ENCODE measurements around the gene ADAMTS2.

The ADAMTS2 gene

DNA sequence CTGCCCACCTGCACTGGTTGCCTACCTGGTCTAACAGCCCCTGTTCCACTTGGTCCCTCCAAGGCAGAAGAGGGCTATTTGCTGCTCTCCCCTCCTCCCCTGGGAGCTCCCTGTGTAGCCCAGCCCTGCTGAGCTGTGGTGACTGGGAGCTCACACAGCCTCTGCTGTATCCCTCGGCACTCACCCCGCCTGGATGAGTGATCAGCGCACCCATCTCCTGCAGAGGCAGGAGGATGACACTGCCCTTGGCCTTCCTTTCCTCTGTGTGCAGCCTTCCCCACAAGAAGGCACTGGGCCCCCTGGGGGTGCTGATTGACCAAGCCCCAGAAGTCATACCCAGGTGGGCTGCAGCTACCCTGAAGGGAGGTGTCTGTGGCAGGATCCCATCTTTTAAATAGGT is 134.2 kb downstream of the ADAMTS2 start:
- Histone ChIP-seq H4K5ac (ENCODE audit: low read length) (no peak overlapping the region), H2BK120ac (ENCODE audit: low read depth, low read length) (no peak overlapping the region), H3K79me2 (ENCODE audit: control insufficient read depth, insufficient read depth, low read length) (no peaks in the 10 kb centered on the region), H3K4me2 (ENCODE audit: low read length) (no peak overlapping the region), H3K4ac (ENCODE audit: low read depth, low read length) (no peak overlapping the region), H3K4me3 (ENCODE audit: low read length) (no peak overlapping the region), H3K4me1 (ENCODE audit: control insufficient read depth, low read depth, low read length) (no peaks in the 10 kb centered on the region), H3K23ac (ENCODE audit: low read length) (no peak overlapping the region), H3K9ac (ENCODE audit: low read length) (no peak overlapping the region), H3K27ac (ENCODE audit: low read depth, low read length) (no peak overlapping the region), H2AK5ac (ENCODE audit: low read length) (no peak overlapping the region), H4K8ac (ENCODE audit: low read depth, low read length) (no peak overlapping the region), H3K56ac (ENCODE audit: low read length) (no peak overlapping the region), H3K36me3 (ENCODE audit: control insufficient read depth, insufficient read depth, low read length) (no peaks in the 10 kb centered on the region), H2BK15ac (replicated peaks; ENCODE audit: low read depth) (no peak overlapping the region), H3K79me1 (ENCODE audit: low read length) (no peaks in the 10 kb centered on the region), H3K27me3 (ENCODE audit: insufficient read depth, low read length, poor library complexity) (no peaks in the 10 kb centered on the region), H2BK5ac (ENCODE audit: low read length) (no peak overlapping the region), H3K18ac (ENCODE audit: low read length) (no peak overlapping the region)
- no CpG with 5 or more reads among the region's 3 CpGs for WGBS (ENCODE audit: extremely low coverage, insufficient coverage, low lambda C conversion rate)
- DNase-seq = no peak

GRCh38 chr5:179210478-179210877 is 134.8 kb downstream of the ADAMTS2 start:
- Histone ChIP-seq H3K79me2 (ENCODE audit: control insufficient read depth, insufficient read depth, low read length) (no peaks in the 10 kb centered on the region), H3K79me1 (ENCODE audit: low read length) (no peaks in the 10 kb centered on the region), H3K4ac (ENCODE audit: low read depth, low read length) (no peak overlapping the region), H3K27ac (ENCODE audit: low read depth, low read length) (no peak overlapping the region), H3K56ac (ENCODE audit: low read length) (no peak overlapping the region), H2BK15ac (replicated peaks; ENCODE audit: low read depth) (no peak overlapping the region), H4K5ac (ENCODE audit: low read length) (no peak overlapping the region), H3K18ac (ENCODE audit: low read length) (no peak overlapping the region), H2BK5ac (ENCODE audit: low read length) (no peak overlapping the region), H2AK5ac (ENCODE audit: low read length) (no peak overlapping the region), H3K27me3 (ENCODE audit: insufficient read depth, low read length, poor library complexity) (no peaks in the 10 kb centered on the region), H3K9ac (ENCODE audit: low read length) (no peak overlapping the region), H3K23ac (ENCODE audit: low read length) (no peak overlapping the region), H4K8ac (ENCODE audit: low read depth, low read length) (no peak overlapping the region), H2BK120ac (ENCODE audit: low read depth, low read length) (no peak overlapping the region), H3K36me3 (ENCODE audit: control insufficient read depth, insufficient read depth, low read length) (no peaks in the 10 kb centered on the region), H3K4me1 (ENCODE audit: control insufficient read depth, low read depth, low read length) (no peaks in the 10 kb centered on the region), H3K4me3 (ENCODE audit: low read length) (no peak overlapping the region), H3K4me2 (ENCODE audit: low read length) (no peak overlapping the region)
- WGBS (ENCODE audit: extremely low coverage, insufficient coverage, low lambda C conversion rate) = no CpG with 5 or more reads among the region's 6 CpGs
- DNase-seq = no peak

GRCh38 chr5:179209359-179210150 is 135.7 kb downstream of the ADAMTS2 start:
- Histone ChIP-seq H2BK15ac (replicated peaks; ENCODE audit: low read depth) (no peak overlapping the region), H4K8ac (ENCODE audit: low read depth, low read length) (no peak overlapping the region), H3K27ac (ENCODE audit: low read depth, low read length) (no peak overlapping the region), H3K79me2 (ENCODE audit: control insufficient read depth, insufficient read depth, low read length) (no peaks in the 10 kb centered on the region), H3K9ac (ENCODE audit: low read length) (no peak overlapping the region), H3K4me1 (ENCODE audit: control insufficient read depth, low read depth, low read length) (no peaks in the 10 kb centered on the region), H3K18ac (ENCODE audit: low read length) (no peak overlapping the region), H3K56ac (ENCODE audit: low read length) (no peak overlapping the region), H3K27me3 (ENCODE audit: insufficient read depth, low read length, poor library complexity) (no peaks in the 10 kb centered on the region), H3K36me3 (ENCODE audit: control insufficient read depth, insufficient read depth, low read length) (no peaks in the 10 kb centered on the region), H4K5ac (ENCODE audit: low read length) (no peak overlapping the region), H3K79me1 (ENCODE audit: low read length) (no peaks in the 10 kb centered on the region), H2BK120ac (ENCODE audit: low read depth, low read length) (no peak overlapping the region), H2AK5ac (ENCODE audit: low read length) (no peak overlapping the region), H3K4ac (ENCODE audit: low read depth, low read length) (no peak overlapping the region), H3K4me2 (ENCODE audit: low read length) (no peak overlapping the region), H2BK5ac (ENCODE audit: low read length) (no peak overlapping the region), H3K4me3 (ENCODE audit: low read length) (no peak overlapping the region), H3K23ac (ENCODE audit: low read length) (no peak overlapping the region)
- no peak for DNase-seq
- no CpG with 5 or more reads among the region's 20 CpGs for WGBS (ENCODE audit: extremely low coverage, insufficient coverage, low lambda C conversion rate)

DNA sequence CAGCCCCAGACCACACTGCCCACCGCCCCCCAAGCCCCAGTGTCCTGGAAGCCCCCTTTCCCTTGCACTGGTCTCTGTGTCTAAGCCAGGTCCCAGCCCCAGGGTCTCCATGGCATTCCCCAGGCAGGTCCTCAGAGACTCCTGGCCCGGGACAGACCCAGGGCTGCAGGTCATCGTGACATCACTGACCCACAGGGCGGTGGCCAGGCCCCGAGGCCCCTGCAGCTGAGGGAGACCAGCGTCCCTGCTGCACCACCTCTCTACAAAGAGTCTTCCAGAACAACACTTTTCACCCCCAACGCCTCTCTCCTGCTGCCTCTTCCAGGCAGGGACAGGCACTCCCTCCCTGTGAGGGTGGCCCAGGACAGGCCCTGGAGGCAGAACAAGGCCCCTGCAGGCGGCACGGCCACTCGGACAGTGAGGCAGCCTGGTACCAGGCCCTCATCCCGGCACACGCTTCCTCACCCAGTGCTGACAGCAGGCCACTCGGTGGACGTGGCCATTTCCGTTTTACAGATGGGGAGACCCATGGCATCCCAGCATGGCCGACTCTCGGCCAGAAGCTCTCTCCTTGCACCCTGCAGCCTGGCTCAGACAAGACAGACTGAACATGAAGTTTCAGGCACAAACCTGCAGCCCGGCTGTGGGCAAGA is 136.4 kb downstream of the ADAMTS2 start:
- Histone ChIP-seq H3K9ac (ENCODE audit: low read length) (no peak overlapping the region), H3K4ac (ENCODE audit: low read depth, low read length) (no peak overlapping the region), H2BK15ac (replicated peaks; ENCODE audit: low read depth) (no peak overlapping the region), H3K79me2 (ENCODE audit: control insufficient read depth, insufficient read depth, low read length) (no peaks in the 10 kb centered on the region), H3K4me3 (ENCODE audit: low read length) (no peak overlapping the region), H3K4me1 (ENCODE audit: control insufficient read depth, low read depth, low read length) (no peaks in the 10 kb centered on the region), H3K27ac (ENCODE audit: low read depth, low read length) (no peak overlapping the region), H4K8ac (ENCODE audit: low read depth, low read length) (no peak overlapping the region), H3K23ac (ENCODE audit: low read length) (no peak overlapping the region), H3K56ac (ENCODE audit: low read length) (no peak overlapping the region), H3K27me3 (ENCODE audit: insufficient read depth, low read length, poor library complexity) (no peaks in the 10 kb centered on the region), H3K36me3 (ENCODE audit: control insufficient read depth, insufficient read depth, low read length) (no peaks in the 10 kb centered on the region), H4K5ac (ENCODE audit: low read length) (no peak overlapping the region), H3K79me1 (ENCODE audit: low read length) (no peaks in the 10 kb centered on the region), H3K18ac (ENCODE audit: low read length) (no peak overlapping the region), H2AK5ac (ENCODE audit: low read length) (no peak overlapping the region), H2BK120ac (ENCODE audit: low read depth, low read length) (no peak overlapping the region), H2BK5ac (ENCODE audit: low read length) (no peak overlapping the region), H3K4me2 (ENCODE audit: low read length) (no peak overlapping the region)
- no CpG with 5 or more reads among the region's 18 CpGs for WGBS (ENCODE audit: extremely low coverage, insufficient coverage, low lambda C conversion rate)
- no peak for DNase-seq

GRCh38 chr5:179207920-179208705 is 137.1 kb downstream of the ADAMTS2 start:
- H3K4ac ChIP-seq (ENCODE audit: low read depth, low read length) = no peak overlapping the region
- H2AK5ac ChIP-seq (ENCODE audit: low read length) = no peak overlapping the region
- no peak overlapping the region for H3K56ac ChIP-seq (ENCODE audit: low read length)
- no peak overlapping the region for H3K4me3 ChIP-seq (ENCODE audit: low read length)
- no peak overlapping the region for H2BK15ac ChIP-seq (replicated peaks; ENCODE audit: low read depth)
- H3K9ac ChIP-seq (ENCODE audit: low read length) = no peak overlapping the region
- no CpG with 5 or more reads among the region's 22 CpGs for WGBS (ENCODE audit: extremely low coverage, insufficient coverage, low lambda C conversion rate)
- H3K27me3 ChIP-seq (ENCODE audit: insufficient read depth, low read length, poor library complexity) = no peaks in the 10 kb centered on the region
- no peak overlapping the region for H4K8ac ChIP-seq (ENCODE audit: low read depth, low read length)
- H3K27ac ChIP-seq (ENCODE audit: low read depth, low read length) = no peak overlapping the region
- H3K79me2 ChIP-seq (ENCODE audit: control insufficient read depth, insufficient read depth, low read length) = no peaks in the 10 kb centered on the region
- no peak overlapping the region for H2BK120ac ChIP-seq (ENCODE audit: low read depth, low read length)
- no peak for DNase-seq
- H3K36me3 ChIP-seq (ENCODE audit: control insufficient read depth, insufficient read depth, low read length) = no peaks in the 10 kb centered on the region
- no peak overlapping the region for H3K4me2 ChIP-seq (ENCODE audit: low read length)
- H3K4me1 ChIP-seq (ENCODE audit: control insufficient read depth, low read depth, low read length) = no peaks in the 10 kb centered on the region
- no peaks in the 10 kb centered on the region for H3K79me1 ChIP-seq (ENCODE audit: low read length)
- no peak overlapping the region for H3K23ac ChIP-seq (ENCODE audit: low read length)
- no peak overlapping the region for H3K18ac ChIP-seq (ENCODE audit: low read length)
- no peak overlapping the region for H4K5ac ChIP-seq (ENCODE audit: low read length)
- no peak overlapping the region for H2BK5ac ChIP-seq (ENCODE audit: low read length)
